H1 (cell line): Measurements from ENCODE around the gene VPS13D.

Source experiments
- CHD2 ChIP-seq: IDR thresholded peaks from 2 replicates; pipeline ENCODE4 v1.6.1; 2012; ENCODE audit warnings: low read length, improper control_type of control experiment
- CREB1 ChIP-seq: IDR thresholded peaks from 2 replicates; pipeline ENCODE4 v1.6.1; 2012; ENCODE audit warnings: inconsistent platforms
- POLR2A ChIP-seq, 2 experiments: IDR thresholded peaks; 1 replicate in 1 of 2; 2 replicates in 1 of 2; pipeline ENCODE4 v1.6.1; 2011; ENCODE audit warnings: low read depth in 2 of 2, low read length in 2 of 2, mild to moderate bottlenecking in 2 of 2; ENCODE audit errors: control extremely low read depth in 1 of 2
- RBBP5 ChIP-seq: IDR thresholded peaks from 2 replicates; pipeline ENCODE4 v1.7.1; 2012; ENCODE audit warnings: low read depth, mild to moderate bottlenecking, inconsistent platforms, low read length, moderate library complexity, borderline replicate concordance
- TAF1 ChIP-seq: IDR thresholded peaks from 2 replicates; pipeline ENCODE4 v1.6.1; 2011; ENCODE audit warnings: mild to moderate bottlenecking, low read depth, low read length
- YY1 ChIP-seq: IDR thresholded peaks from 2 replicates; pipeline ENCODE4 v1.6.1; 2011; ENCODE audit warnings: low read depth, mild to moderate bottlenecking, low read length
- TF ChIP-seq, protein P1 (sequence below): IDR thresholded peaks from 2 replicates; pipeline ENCODE4 v1.6.1; 2011; ENCODE audit warnings: low read length, improper control_type of control experiment
- TF ChIP-seq, protein P2 (sequence below), 3 experiments: IDR thresholded peaks; 1 replicate in 2 of 3; 2 replicates in 1 of 3; pipeline versions ENCODE4 v1.5.1 to v1.6.1; 2011; ENCODE audit warnings: low read length in 3 of 3, mild to moderate bottlenecking in 3 of 3, inconsistent platforms in 2 of 3, low read depth in 1 of 3, moderate library complexity in 1 of 3; ENCODE audit not compliant: insufficient read depth in 1 of 3; ENCODE audit errors: control extremely low read depth in 1 of 3

GRCh38 chr1:12316331-12316730, 86.5 kb downstream of the VPS13D start:
- no peak for TF ChIP-seq CHD2
- TF ChIP-seq CREB1: no peak
- TF ChIP-seq RBBP5: no peak
- no peak for TF ChIP-seq YY1
- TF ChIP-seq, protein P1, sequence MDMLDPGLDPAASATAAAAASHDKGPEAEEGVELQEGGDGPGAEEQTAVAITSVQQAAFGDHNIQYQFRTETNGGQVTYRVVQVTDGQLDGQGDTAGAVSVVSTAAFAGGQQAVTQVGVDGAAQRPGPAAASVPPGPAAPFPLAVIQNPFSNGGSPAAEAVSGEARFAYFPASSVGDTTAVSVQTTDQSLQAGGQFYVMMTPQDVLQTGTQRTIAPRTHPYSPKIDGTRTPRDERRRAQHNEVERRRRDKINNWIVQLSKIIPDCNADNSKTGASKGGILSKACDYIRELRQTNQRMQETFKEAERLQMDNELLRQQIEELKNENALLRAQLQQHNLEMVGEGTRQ: no peak
- TF ChIP-seq TAF1: no peak
- no peak for TF ChIP-seq POLR2A (IDR thresholded peaks at IDR 0.05; ENCODE audit: control extremely low read depth in 1 of 2, low read depth in 2 of 2, low read length in 2 of 2)
- TF ChIP-seq, protein P2, sequence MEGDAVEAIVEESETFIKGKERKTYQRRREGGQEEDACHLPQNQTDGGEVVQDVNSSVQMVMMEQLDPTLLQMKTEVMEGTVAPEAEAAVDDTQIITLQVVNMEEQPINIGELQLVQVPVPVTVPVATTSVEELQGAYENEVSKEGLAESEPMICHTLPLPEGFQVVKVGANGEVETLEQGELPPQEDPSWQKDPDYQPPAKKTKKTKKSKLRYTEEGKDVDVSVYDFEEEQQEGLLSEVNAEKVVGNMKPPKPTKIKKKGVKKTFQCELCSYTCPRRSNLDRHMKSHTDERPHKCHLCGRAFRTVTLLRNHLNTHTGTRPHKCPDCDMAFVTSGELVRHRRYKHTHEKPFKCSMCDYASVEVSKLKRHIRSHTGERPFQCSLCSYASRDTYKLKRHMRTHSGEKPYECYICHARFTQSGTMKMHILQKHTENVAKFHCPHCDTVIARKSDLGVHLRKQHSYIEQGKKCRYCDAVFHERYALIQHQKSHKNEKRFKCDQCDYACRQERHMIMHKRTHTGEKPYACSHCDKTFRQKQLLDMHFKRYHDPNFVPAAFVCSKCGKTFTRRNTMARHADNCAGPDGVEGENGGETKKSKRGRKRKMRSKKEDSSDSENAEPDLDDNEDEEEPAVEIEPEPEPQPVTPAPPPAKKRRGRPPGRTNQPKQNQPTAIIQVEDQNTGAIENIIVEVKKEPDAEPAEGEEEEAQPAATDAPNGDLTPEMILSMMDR (IDR thresholded peaks at IDR 0.05; ENCODE audit: control extremely low read depth in 1 of 3, insufficient read depth in 1 of 3, low read depth in 1 of 3, low read length in 3 of 3): no peak
